ENCODE measurements around the gene GON4L.
"Not testable (repeated sequence)": the region's sequence is repeated elsewhere in the genome, so short reads cannot be mapped to it uniquely, and the experiment has no call there.

The GON4L gene

DNA sequence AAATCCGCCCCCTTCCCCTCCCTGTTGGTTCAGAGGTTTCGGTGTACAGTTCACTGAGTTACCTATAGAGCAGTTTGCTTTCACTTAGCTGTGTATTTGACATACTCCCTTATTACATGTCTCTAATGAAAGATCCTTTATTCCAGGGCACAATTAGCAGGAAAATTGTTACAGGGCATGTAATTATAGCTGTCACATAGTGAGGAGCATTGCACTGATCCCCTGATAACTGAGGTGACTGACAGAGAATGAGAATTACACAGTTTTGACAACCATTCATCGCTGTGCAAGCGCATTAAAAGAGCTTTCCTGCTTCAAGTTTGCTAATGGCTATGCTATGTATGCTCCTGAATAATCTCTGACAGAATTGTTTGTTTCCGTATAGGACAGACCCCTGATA lies 141.2 kb downstream of the GON4L start:
- FAIRE-seq: no peak
- TF ChIP-seq, protein P1, sequence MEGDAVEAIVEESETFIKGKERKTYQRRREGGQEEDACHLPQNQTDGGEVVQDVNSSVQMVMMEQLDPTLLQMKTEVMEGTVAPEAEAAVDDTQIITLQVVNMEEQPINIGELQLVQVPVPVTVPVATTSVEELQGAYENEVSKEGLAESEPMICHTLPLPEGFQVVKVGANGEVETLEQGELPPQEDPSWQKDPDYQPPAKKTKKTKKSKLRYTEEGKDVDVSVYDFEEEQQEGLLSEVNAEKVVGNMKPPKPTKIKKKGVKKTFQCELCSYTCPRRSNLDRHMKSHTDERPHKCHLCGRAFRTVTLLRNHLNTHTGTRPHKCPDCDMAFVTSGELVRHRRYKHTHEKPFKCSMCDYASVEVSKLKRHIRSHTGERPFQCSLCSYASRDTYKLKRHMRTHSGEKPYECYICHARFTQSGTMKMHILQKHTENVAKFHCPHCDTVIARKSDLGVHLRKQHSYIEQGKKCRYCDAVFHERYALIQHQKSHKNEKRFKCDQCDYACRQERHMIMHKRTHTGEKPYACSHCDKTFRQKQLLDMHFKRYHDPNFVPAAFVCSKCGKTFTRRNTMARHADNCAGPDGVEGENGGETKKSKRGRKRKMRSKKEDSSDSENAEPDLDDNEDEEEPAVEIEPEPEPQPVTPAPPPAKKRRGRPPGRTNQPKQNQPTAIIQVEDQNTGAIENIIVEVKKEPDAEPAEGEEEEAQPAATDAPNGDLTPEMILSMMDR (IDR thresholded peaks at IDR 0.05; ENCODE audit: insufficient read depth, missing control alignments): no peak
- no peak for DNase-seq (ENCODE audit: insufficient read length, low spot score)

DNA sequence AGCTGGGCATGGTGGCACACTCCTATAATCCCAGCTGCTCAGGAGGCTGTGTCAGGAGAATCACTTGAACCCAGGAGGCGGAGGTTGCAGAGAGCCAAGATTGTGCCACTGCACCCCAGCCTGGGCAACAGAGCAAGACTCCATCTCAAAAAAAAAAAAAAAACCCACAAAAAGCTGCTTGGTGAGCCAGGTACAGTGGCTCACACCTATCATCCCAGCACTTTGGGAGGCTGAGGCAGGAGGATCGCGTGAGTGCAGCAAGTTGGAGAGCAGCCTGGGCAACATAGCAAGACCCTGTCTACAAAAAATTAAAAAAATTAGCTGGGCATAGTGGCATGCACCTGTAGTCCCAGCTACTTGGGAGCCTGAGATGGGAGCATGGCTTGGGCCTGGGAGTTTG lies 142.0 kb downstream of the GON4L start:
- FAIRE-seq: not testable (repeated sequence)

DNA sequence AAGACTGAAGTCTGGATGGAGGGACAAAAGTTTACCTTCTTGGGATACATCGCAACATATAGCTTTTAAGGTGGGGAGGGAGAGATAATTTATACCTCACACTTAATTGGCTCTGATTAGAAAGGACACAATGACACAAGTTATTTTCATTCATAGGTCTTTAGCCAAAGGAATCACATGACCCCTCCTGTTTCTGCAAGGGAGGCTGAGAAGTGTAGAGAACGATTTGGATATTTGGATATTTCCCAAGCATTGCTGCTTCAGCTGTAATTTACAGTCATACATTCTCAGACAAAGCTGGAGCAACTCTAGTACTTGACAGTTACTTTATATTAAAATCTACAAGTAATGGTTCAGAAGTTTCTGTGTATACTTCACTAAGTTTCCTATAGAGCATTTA lies 143.9 kb downstream of the GON4L start:
- no peak for DNase-seq (ENCODE audit: insufficient read length, low spot score)
- peak; percentile 16 for FAIRE-seq
- TF ChIP-seq, protein P1 (IDR thresholded peaks at IDR 0.05; ENCODE audit: insufficient read depth, missing control alignments): no peak

More for the DNA sequence above, 142.0 kb downstream of the GON4L start:
- DNase-seq (ENCODE audit: insufficient read length, low spot score): not testable (repeated sequence)

DNA sequence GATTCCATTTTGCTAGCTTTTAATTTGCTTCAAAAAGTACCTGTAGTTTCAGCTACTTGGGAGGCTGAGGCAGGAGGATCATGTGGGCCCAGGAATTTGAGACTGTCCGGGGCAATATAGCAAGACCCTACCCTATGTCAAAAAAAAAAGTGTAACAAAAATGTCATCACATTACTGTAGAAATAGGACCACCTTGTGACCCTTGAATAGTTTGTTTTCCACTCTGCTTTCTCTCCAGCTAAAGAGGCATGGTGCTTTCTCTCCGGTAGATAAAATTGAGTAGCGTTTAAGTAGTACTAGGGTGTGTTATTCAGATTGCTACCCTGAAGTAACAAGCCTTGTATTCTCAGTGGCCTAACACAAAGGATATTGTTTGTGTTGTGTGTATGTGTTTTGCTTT lies 144.4 kb downstream of the GON4L start:
- TF ChIP-seq, protein P1 (IDR thresholded peaks at IDR 0.05; ENCODE audit: insufficient read depth, missing control alignments): peak; percentile 32
- FAIRE-seq: peak; percentile 29
- not testable (repeated sequence) for DNase-seq (ENCODE audit: insufficient read length, low spot score)

DNA sequence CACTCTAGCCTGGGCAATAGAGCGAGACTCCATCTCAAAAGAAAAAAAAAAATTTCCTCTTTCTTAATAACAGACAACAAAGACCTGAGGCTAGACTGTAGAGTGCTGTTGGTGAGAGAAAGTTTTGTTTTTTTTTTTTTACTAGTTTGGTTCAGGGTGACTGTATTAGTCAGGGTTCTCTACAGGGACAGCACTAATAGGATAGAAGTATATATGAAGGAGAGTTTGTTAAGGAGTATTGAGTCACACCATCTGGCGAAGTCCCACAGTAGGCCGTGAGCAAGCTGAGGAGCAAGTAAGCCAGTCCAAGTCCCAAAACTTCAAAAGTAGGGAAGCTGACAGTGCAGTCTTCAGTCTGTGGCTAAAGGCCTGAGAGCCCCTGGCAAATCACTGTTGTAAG lies 145.6 kb downstream of the GON4L start:
- DNase-seq (ENCODE audit: insufficient read length, low spot score); FAIRE-seq: not testable (repeated sequence)

DNA sequence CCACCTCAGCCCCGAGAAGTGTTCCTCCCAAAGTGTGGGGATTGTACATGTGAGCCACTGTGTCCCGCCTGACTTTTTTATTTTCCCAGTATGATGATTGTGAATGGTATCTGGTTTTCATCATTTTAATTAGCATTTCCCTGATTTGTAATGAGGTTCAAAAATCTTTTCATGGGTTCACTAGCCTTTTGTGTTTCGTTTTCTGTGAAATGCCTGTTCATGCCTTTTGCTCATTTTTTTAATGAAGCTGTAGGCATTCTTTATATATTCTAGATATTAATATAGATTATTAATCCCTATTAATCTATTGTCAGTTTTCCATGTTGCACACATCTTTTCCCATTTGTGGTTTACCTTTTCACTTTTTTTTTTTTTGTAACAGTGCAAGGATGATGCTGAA lies 147.6 kb downstream of the GON4L start:
- FAIRE-seq (no peak), DNase-seq (ENCODE audit: insufficient read length, low spot score) (no peak)
- TF ChIP-seq, protein P1 (IDR thresholded peaks at IDR 0.05; ENCODE audit: insufficient read depth, missing control alignments): no peak

DNA sequence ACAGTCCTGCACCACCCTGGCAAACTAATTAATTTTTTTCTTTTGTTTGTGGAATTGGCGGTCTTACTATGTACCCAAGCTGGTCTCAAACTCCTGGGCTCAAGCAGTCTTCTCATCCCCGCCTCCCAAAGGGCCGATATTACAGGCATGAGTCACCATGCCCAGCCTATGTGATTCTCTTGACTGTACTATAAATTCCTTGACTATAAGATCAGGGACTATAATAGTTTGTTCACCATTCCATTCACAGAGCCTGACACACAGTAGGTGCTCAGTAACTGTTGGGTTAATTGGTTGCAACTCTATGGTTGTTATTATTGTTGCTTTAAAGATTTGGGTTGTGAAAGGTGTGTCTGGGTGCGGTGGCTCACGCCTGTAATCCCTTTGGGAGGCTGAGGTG lies 150.9 kb downstream of the GON4L start:
- DNase-seq (ENCODE audit: insufficient read length, low spot score) (no peak), FAIRE-seq (no peak)
- TF ChIP-seq, protein P1 (IDR thresholded peaks at IDR 0.05; ENCODE audit: insufficient read depth, missing control alignments): no peak

DNA sequence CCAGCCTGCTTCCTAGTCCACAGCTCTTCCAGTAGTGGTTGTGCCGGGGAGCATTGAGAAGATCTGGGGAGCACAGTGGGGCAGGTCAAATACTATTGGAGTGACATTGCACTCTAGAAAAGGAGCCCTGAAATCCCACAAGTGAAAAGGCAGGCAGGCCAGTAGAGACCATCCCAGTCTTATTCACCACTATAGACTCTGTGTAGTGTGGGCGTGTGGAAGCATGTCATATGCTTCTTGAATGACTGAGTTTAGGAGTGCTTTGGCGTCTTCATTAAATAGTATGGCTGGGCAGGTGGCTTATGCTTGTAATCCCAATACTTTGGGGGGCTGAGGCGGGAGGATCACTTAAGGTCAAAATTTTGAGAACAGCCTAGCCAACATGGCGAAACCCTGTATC lies 152.6 kb downstream of the GON4L start:
- not testable (repeated sequence) for FAIRE-seq; DNase-seq (ENCODE audit: insufficient read length, low spot score)

DNA sequence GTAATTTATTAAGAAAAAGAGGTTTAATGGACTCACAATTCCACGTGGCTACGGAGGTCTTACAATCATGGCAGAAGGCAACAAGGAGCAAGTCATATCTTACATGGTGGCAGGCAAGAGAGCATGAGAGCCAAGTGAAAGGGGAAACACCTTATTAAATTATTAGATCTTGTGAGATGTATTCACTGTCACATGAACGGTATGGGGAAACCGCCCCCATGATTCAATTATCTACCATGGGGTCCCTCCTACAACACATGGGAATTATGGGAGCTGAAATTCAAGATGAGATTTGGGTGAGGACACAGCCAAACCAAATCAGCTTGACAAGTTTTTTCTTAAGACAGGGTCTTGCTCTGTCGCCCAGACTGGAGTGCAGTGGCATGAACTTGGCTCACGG lies 153.8 kb downstream of the GON4L start:
- DNase-seq (ENCODE audit: insufficient read length, low spot score): no peak
- no peak for FAIRE-seq
- TF ChIP-seq, protein P1 (IDR thresholded peaks at IDR 0.05; ENCODE audit: insufficient read depth, missing control alignments): no peak

DNA sequence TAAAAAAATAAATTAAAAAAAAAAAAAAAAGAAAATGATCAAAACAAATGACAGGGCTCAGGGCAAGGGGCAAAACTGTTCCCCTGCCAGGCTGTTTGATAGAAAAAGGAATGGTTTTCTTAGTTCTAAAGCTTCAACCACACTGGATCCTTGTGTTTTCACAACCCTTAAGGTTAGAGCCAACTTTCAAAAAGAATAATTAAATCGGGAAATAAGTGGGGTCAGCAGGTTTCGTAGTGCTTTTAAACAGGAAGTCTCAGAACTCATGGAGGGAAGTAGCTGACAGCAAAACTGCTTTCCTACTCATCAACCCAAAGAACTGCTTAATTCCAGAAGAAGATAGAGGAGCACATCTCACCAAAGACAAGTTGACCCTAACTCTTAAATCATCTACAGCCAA lies 155.3 kb downstream of the GON4L start:
- not testable (repeated sequence) for DNase-seq (ENCODE audit: insufficient read length, low spot score)
- FAIRE-seq: peak; percentile 68
